OCI-LY1 (cell line): ENCODE measurements around the gene MFAP1.

Experiments
- CTCF ChIP-seq: fragments of 200-600 bp; sonication (generic), shearing (Covaris generic); IDR thresholded peaks from 2 replicates; pipeline ENCODE4 v1.5.1; 2017; ENCODE audit warnings: mild to moderate bottlenecking, antibody characterized with exemption, low read length, moderate library complexity, mixed read lengths
- EZH2 ChIP-seq: fragments of 200-600 bp; sonication (generic), shearing (Covaris generic); IDR thresholded peaks from 2 replicates; pipeline ENCODE4 v1.8.0; 2017; ENCODE audit warnings: borderline replicate concordance, mixed run types, mild to moderate bottlenecking, antibody characterized with exemption, low read length, moderate library complexity, mixed read lengths

GRCh38 chr15:43826508-43827341 is 2.2 kb upstream of the MFAP1 start, which contains the start of gene WDR76:
- no peak for TF ChIP-seq CTCF
- TF ChIP-seq EZH2 = no peak
